H1 (cell line): Measurements from ENCODE around the gene TSHR. TPM values are rescaled to one million over a fixed set of nuclear protein-coding genes. Genes with fewer than 3 reads are reported as not detected.

Experiments
- CTCF ChIA-PET: fragments of 300-600 bp; sonication (Branson Sonifier 250); formaldehyde crosslinking; loops from one replicate; lab custom pipeline; 2021; ENCODE audit not compliant: partially characterized antibody; lab: Charles Lee
- POLR2A ChIA-PET: fragments of 300-600 bp; sonication (Branson Sonifier 250); formaldehyde crosslinking; loops from one replicate; lab custom pipeline; 2021; ENCODE audit warnings: inconsistent platforms; ENCODE audit not compliant: partially characterized antibody; lab: Charles Lee
- DNase-seq, 2 experiments: peaks; one replicate each; pipeline versions ENCODE4 v3.0.0 to v3.0.0-alpha.2; 2010 to 2022; ENCODE audit warnings: low spot score in 2 of 2, low read depth in 1 of 2, mixed read lengths in 1 of 2
- FAIRE-seq: peaks from 2 replicates; lab custom pipeline; 2011; peaks lifted over from hg19 to GRCh38; lab: Jason Lieb, UNC
- H2AFZ ChIP-seq: 2 replicates; pipeline ENCODE4 v1.8.1; 2012; ENCODE audit warnings: low read length, inconsistent platforms
- H2AK5ac ChIP-seq: 2 replicates; pipeline ENCODE4 v1.6.1; 2013; ENCODE audit warnings: low read depth, low read length
- H2BK120ac ChIP-seq: replicated peaks from 2 replicates; pipeline ENCODE3; 2013; ENCODE audit warnings: low read depth, low read length, inconsistent platforms
- H2BK12ac ChIP-seq: 2 replicates; pipeline ENCODE4 v1.6.1; 2013; ENCODE audit warnings: low read depth, low read length
- H2BK15ac ChIP-seq: 2 replicates; pipeline ENCODE4 v1.6.1; 2013; ENCODE audit warnings: low read length
- H2BK20ac ChIP-seq: 2 replicates; pipeline ENCODE4 v1.6.1; 2013; ENCODE audit warnings: low read length
- H2BK5ac ChIP-seq: 2 replicates; pipeline ENCODE4 v1.6.1; 2013; ENCODE audit warnings: low read depth, low read length
- H3K14ac ChIP-seq: 2 replicates; pipeline ENCODE4 v1.6.1; 2013; ENCODE audit warnings: inconsistent platforms; ENCODE audit not compliant: insufficient read length
- H3K18ac ChIP-seq: 2 replicates; pipeline ENCODE4 v1.6.1; 2013; ENCODE audit warnings: low read length; ENCODE audit errors: extremely low read depth
- H3K23ac ChIP-seq: 2 replicates; pipeline ENCODE4 v1.6.1; 2013; ENCODE audit warnings: inconsistent platforms; ENCODE audit not compliant: insufficient read length
- H3K23me2 ChIP-seq: 2 replicates; pipeline ENCODE4 v1.6.1; 2013; ENCODE audit warnings: low read depth, low read length
- H3K27ac ChIP-seq: 2 replicates; pipeline ENCODE4 v1.6.1; 2011; ENCODE audit warnings: low read depth, low read length, inconsistent platforms
- H3K27me3 ChIP-seq, 4 experiments: replicated peaks in 1 of 4; 1 replicate in 1 of 4; 2 replicates in 3 of 4; pipeline versions ENCODE4 v1.6.1 to v1.8.1; 2011 to 2013; ENCODE audit warnings: low read length in 3 of 4, mild to moderate bottlenecking in 3 of 4, inconsistent platforms in 2 of 4, mixed read lengths in 2 of 4, moderate library complexity in 1 of 4; ENCODE audit not compliant: control insufficient read depth in 3 of 4, insufficient read depth in 3 of 4; ENCODE audit errors: extremely low read depth in 1 of 4
- H3K36me3 ChIP-seq, 4 experiments: 2 replicates each; pipeline versions ENCODE4 v1.6.1 to v1.8.1; 2011 to 2013; ENCODE audit warnings: mild to moderate bottlenecking in 4 of 4, low read length in 3 of 4, moderate library complexity in 2 of 4, control low read depth in 1 of 4, inconsistent platforms in 1 of 4; ENCODE audit not compliant: insufficient read depth in 4 of 4, control insufficient read depth in 2 of 4
- H3K4ac ChIP-seq: replicated peaks from 2 replicates; pipeline ENCODE3; 2013; ENCODE audit warnings: low read length, low read depth, mixed read lengths, inconsistent platforms; ENCODE audit not compliant: insufficient read length
- H3K4me1 ChIP-seq, 4 experiments: replicated peaks in 1 of 4; 1 replicate in 1 of 4; 2 replicates in 3 of 4; pipeline versions ENCODE4 v1.6.1 to v1.8.1; 2011 to 2013; ENCODE audit warnings: low read length in 3 of 4, inconsistent platforms in 2 of 4, mixed read lengths in 1 of 4; ENCODE audit not compliant: insufficient read depth in 4 of 4, control insufficient read depth in 3 of 4
- H3K4me2 ChIP-seq, 2 experiments: 2 replicates each; pipeline versions ENCODE4 v1.6.1 to v1.8.1; 2011 to 2013; ENCODE audit warnings: low read depth in 2 of 2, low read length in 2 of 2, control low read depth in 1 of 2, inconsistent platforms in 1 of 2, mild to moderate bottlenecking in 1 of 2; ENCODE audit not compliant: insufficient read depth in 1 of 2
- H3K4me3 ChIP-seq, 4 experiments: fragments of 200-600, 300-600 bp in 1 of 4; sonication (generic), shearing (Covaris generic), sonication (Bioruptor Twin) in 1 of 4; 2 replicates each; pipeline versions ENCODE4 v1.5.1 to v1.8.1; 2011 to 2016; ENCODE audit warnings: low read length in 4 of 4, low read depth in 3 of 4, control low read depth in 2 of 4, inconsistent platforms in 2 of 4, mild to moderate bottlenecking in 2 of 4, mixed read lengths in 1 of 4, moderate library complexity in 1 of 4; ENCODE audit not compliant: insufficient read depth in 2 of 4; ENCODE audit errors: extremely low read depth in 1 of 4
- H3K56ac ChIP-seq: replicated peaks from 2 replicates; pipeline ENCODE3; 2013; ENCODE audit warnings: low read depth, mild to moderate bottlenecking, mixed read lengths, low read length, inconsistent platforms; ENCODE audit not compliant: insufficient read length
- H3K79me1 ChIP-seq: 2 replicates; pipeline ENCODE4 v1.6.1; 2013; ENCODE audit warnings: low read depth, low read length, control low read depth
- H3K79me2 ChIP-seq, 2 experiments: 2 replicates each; pipeline versions ENCODE4 v1.6.1 to v1.8.1; 2012 to 2013; ENCODE audit warnings: low read length in 2 of 2, mild to moderate bottlenecking in 2 of 2, inconsistent platforms in 1 of 2; ENCODE audit not compliant: insufficient read depth in 2 of 2, control insufficient read depth in 1 of 2
- H3K9ac ChIP-seq, 4 experiments: replicated peaks in 1 of 4; 1 replicate in 1 of 4; 2 replicates in 3 of 4; pipeline versions ENCODE4 v1.6.1 to v1.8.1; 2011 to 2013; ENCODE audit warnings: low read depth in 3 of 4, low read length in 3 of 4, control low read depth in 2 of 4, mild to moderate bottlenecking in 2 of 4, moderate library complexity in 2 of 4, inconsistent platforms in 1 of 4; ENCODE audit errors: extremely low read depth in 1 of 4
- H3K9me3 ChIP-seq, 2 experiments: 2 replicates each; pipeline versions ENCODE4 v1.6.1 to v1.8.1; 2012 to 2013; ENCODE audit warnings: mild to moderate bottlenecking in 2 of 2, moderate library complexity in 2 of 2, control low read depth in 1 of 2, inconsistent platforms in 1 of 2, low read depth in 1 of 2, low read length in 1 of 2, mixed read lengths in 1 of 2; ENCODE audit not compliant: insufficient read depth in 2 of 2
- H4K20me1 ChIP-seq, 2 experiments: replicated peaks in 1 of 2; 2 replicates each; pipeline versions ENCODE3 to v1.8.1; 2011 to 2013; ENCODE audit warnings: inconsistent platforms in 2 of 2, low read length in 2 of 2, mild to moderate bottlenecking in 1 of 2; ENCODE audit not compliant: insufficient read depth in 2 of 2, control insufficient read depth in 1 of 2
- H4K5ac ChIP-seq: 2 replicates; pipeline ENCODE4 v1.6.1; 2013; ENCODE audit warnings: low read length, low read depth, mixed read lengths, inconsistent platforms; ENCODE audit not compliant: insufficient read length
- H4K8ac ChIP-seq: 2 replicates; pipeline ENCODE4 v1.8.0; 2013; ENCODE audit warnings: mild to moderate bottlenecking, moderate library complexity, low read length, inconsistent platforms; ENCODE audit not compliant: insufficient read depth; ENCODE audit errors: extremely low read depth
- H4K91ac ChIP-seq: replicated peaks from 2 replicates; pipeline ENCODE3; 2013; ENCODE audit warnings: low read length, mixed read lengths, inconsistent platforms; ENCODE audit not compliant: insufficient read length
- CTCF ChIP-seq, 3 experiments: IDR thresholded peaks; 1 replicate in 2 of 3; 2 replicates in 1 of 3; pipeline versions ENCODE4 v1.5.1 to v1.6.1; 2011; ENCODE audit warnings: low read length in 3 of 3, mild to moderate bottlenecking in 3 of 3, inconsistent platforms in 2 of 3, low read depth in 1 of 3, moderate library complexity in 1 of 3; ENCODE audit not compliant: insufficient read depth in 1 of 3; ENCODE audit errors: control extremely low read depth in 1 of 3
- HDAC2 ChIP-seq, 2 experiments: fragments of 300-600 bp in 1 of 2; sonication (generic) in 1 of 2; IDR thresholded peaks; 2 replicates each; pipeline ENCODE4 v1.6.1; 2011 to 2012; ENCODE audit warnings: low read depth in 2 of 2, low read length in 2 of 2, mild to moderate bottlenecking in 2 of 2, moderate library complexity in 2 of 2, borderline replicate concordance in 1 of 2, inconsistent platforms in 1 of 2
- MAFK ChIP-seq: IDR thresholded peaks from 2 replicates; pipeline ENCODE4 v1.6.1; 2012; ENCODE audit warnings: low read depth, mild to moderate bottlenecking, improper control_type of control experiment, low read length
- NRF1 ChIP-seq: IDR thresholded peaks from 2 replicates; pipeline ENCODE4 v1.6.1; 2011; ENCODE audit warnings: mild to moderate bottlenecking, low read depth, low read length, improper control_type of control experiment
- POLR2A ChIP-seq, 2 experiments: IDR thresholded peaks; 1 replicate in 1 of 2; 2 replicates in 1 of 2; pipeline ENCODE4 v1.6.1; 2011; ENCODE audit warnings: low read depth in 2 of 2, low read length in 2 of 2, mild to moderate bottlenecking in 2 of 2; ENCODE audit errors: control extremely low read depth in 1 of 2
- WGBS, 2 experiments: shearing (Covaris generic) in 1 of 2; methylation state at CpG; one replicate each; pipeline versions ENCODE4 v1.1.6 to v1.1.7; 2013 to 2015; ENCODE audit warnings: low lambda C conversion rate in 2 of 2, mixed read lengths in 2 of 2, inconsistent platforms in 1 of 2, low coverage in 1 of 2, missing lambda C conversion rate in 1 of 2; ENCODE audit not compliant: insufficient replicate concordance in 2 of 2, insufficient coverage in 1 of 2, insufficient read length in 1 of 2; ENCODE audit errors: extremely low coverage in 1 of 2, missing lambda C conversion rate in 1 of 2; 5-methylcytosine and 5-hydroxymethylcytosine counted together
- polyA plus RNA-seq, 7 experiments: library from polyadenylated mRNA; depleted of rRNA in 3 of 7; stranded (reverse) in 5 of 7; unstranded in 2 of 7; fragments of >200 nt in 5 of 7; fragments of 200-250 nt in 2 of 7; gene quantifications; 1 replicate in 5 of 7; 2 replicates in 1 of 7; 4 replicates in 1 of 7; pipeline versions ENCODE4 v1.2.1 to v1.2.3, GENCODE V29; 2011 to 2013; ENCODE audit warnings: missing spikeins in 2 of 7, mixed read lengths in 2 of 7
- total RNA-seq: library from RNA; stranded (reverse); fragmentation: NEBNext Ultra II Directional; extraction: Animal tissue kit (Norgen Biotek cat#: 25700); gene quantifications from 2 replicates; pipeline ENCODE4 v1.2.1, GENCODE V29; 2021

Gene TSHR
- total and polyA plus RNA-seq, 2 of the 8 experiments (the other 6 are each of a cell fraction or from before 2014, with no cell fraction given): 0.27 TPM; not detected in 1

- Histone ChIP-seq H4K8ac (no peak overlapping the region), H3K9ac (no peak overlapping the region), H3K4me3 (no peak overlapping the region), H3K56ac (no peak overlapping the region), H3K14ac (no peak overlapping the region), H2BK5ac (no peak overlapping the region), H2BK20ac (no peak overlapping the region), H4K5ac (no peak overlapping the region), H2AFZ (no peak overlapping the region), H2AK5ac (no peak overlapping the region), H3K4me2 (no peak overlapping the region), H3K79me1 (no peaks in the 10 kb centered on the region), H2BK15ac (no peak overlapping the region), H3K27ac (no peak overlapping the region), H3K4me1 (no peaks in the 10 kb centered on the region), H4K20me1 (no peaks in the 10 kb centered on the region), H3K18ac (no peak overlapping the region), H3K23ac (no peak overlapping the region), H3K9me3 (no peaks in the 10 kb centered on the region), H4K91ac (no peak overlapping the region), H3K79me2 (no peaks in the 10 kb centered on the region), H3K4ac (no peak overlapping the region), H2BK120ac (no peak overlapping the region), H3K23me2 (no peaks in the 10 kb centered on the region), H3K27me3 (no peaks in the 10 kb centered on the region), H2BK12ac (no peak overlapping the region), H3K36me3 (no peaks in the 10 kb centered on the region)
- DNase-seq: no peak
- POLR2A ChIA-PET: no interaction called here
- no peak for TF ChIP-seq CTCF (IDR thresholded peaks at IDR 0.05; ENCODE audit: control extremely low read depth in 1 of 3, insufficient read depth in 1 of 3, low read depth in 1 of 3, low read length in 3 of 3)
- no peak for TF ChIP-seq POLR2A (IDR thresholded peaks at IDR 0.05; ENCODE audit: control extremely low read depth in 1 of 2, low read depth in 2 of 2, low read length in 2 of 2)
- no peak for TF ChIP-seq HDAC2 (IDR thresholded peaks at IDR 0.05; ENCODE audit: borderline replicate concordance in 1 of 2, low read depth in 2 of 2, low read length in 2 of 2)
- no peak for TF ChIP-seq NRF1
- no peak for TF ChIP-seq MAFK
- 82% methylated on average over 1 of the region's 1 CpG; no CpG with 5 or more reads in 1 of the 2 experiments for WGBS, 2 experiments
- CTCF ChIA-PET: no interaction called here
- FAIRE-seq: no peak
Observed at GRCh38 chr14:81004575-81004974, 49.2 kb downstream of the TSHR start.
